CD4-positive, alpha-beta T cell treated with Interleukin-17A for 4 hours (primary cell): ENCODE results near the gene ALDH1A2.

Source experiments
- DNase-seq: peaks from one replicate; pipeline ENCODE4 v3.0.0-alpha.2; 2020; ENCODE audit warnings: mixed read lengths

ALDH1A2 gene

DNA sequence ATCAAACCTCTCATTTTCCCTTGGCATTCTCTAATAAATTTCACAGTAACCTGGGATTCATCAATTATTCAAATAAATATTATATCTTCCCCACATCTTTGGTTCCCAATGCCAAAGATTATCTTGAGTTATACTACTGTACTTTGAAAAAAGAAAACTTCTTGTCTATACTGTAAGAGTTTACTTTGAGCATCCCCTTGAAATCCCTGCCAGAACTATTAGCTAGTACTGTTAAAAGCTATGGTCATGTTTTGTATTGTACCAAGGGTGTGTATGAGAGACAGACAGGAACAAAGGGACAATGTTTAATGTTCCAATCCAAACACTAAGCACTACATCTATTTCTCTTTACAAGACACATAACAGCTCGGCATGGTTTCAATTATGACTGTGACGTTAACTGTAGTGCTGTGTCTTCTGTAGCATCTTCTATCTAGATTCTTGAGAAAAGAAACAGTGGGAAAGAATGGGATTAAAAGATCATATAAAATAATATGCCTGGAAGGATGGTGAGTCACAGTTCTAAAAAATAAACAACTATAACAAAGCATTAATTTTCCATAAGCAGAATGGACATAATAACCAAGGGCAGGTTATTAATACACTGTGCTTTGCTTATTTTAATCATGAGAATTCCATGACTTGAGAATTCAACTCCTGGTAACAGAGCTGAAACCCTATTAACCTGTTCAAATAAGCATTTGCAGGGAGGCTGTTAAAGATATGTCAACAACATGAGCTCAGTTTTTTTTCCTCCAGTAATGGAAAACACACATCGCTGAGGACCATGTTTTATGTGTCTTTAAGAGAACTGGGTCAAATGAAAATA lies 71.1 kb downstream of the ALDH1A2 start:
- no peak for DNase-seq

DNA sequence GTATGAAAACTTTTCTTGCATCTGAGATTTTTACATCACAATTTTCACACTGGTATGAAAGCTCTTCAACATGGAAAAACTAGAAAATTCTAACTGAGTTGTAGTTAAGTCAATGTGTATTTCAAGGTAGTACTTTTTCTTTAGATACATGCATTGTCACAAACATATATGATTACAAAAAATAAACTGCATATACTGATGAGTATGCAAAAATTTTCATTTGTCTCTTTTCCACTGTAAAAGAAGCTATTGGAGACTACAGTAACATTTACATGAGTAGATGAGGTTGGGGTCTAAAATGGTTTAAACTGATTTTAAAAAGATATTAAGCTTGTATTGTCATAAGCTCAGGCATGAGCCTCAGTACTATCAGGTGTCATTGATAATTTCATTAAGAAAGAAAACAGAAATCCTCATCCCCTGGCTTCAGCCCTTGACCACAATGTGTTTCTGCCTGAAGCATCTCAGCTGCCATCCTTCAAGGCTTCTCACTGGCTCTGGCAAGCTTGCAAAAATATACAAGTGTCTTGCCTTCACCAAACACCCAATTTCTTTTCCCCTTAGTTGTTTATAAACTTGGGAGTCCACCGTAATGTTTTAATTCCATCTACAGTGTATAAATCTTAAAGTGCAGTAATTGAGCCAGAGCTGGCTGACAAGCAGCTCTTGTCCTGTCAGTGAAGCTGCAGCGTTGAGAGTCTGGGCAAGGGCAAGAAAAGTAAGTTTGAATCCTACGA lies 71.9 kb downstream of the ALDH1A2 start:
- no peak for DNase-seq

DNA sequence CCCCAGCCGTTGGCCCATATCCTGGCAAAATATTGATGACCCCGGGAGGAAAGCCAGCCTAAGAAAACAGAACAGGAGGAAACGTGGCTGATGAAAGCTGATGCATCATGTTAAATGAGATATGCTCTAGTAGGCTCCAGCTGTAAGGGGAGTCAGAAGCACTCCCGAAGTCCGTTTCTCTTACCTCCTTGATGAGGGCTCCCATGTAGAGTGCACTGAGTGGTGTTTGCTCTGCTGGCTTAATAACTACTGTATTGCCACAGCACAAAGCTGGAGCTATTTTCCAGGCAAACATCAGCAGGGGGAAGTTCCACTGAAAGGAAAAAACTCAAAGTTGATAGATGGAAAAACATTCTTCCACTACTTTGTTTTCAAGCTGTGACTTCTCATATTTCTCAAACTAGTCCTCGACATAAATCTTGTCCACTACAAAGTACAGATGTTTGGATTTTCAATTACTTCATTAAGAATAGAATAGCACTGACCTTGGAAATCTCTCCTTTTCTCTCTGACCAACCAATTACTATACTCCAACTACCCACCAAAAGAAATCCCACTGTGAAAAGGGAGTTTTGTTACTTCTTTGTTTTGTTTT lies 72.7 kb downstream of the ALDH1A2 start:
- DNase-seq = no peak

DNA sequence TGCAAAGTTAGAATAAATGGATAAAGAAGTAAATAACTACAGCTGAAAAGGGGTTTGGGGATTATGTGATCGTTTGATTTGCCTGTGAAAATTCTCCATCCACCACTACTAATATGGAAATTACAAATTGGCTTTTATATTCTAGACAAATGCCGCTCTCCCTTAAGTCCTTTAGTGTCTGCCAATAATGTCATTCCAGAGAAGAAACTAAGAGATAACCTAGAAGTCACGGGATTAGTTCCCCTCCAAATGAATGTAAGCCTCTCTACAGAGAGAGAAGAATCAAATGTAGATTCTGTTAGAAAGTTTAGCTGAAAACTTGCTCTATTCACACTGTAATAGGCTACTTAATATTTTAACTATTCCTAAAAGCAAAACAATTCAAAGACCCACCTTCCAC lies 92.0 kb downstream of the ALDH1A2 start:
- DNase-seq = no peak

DNA sequence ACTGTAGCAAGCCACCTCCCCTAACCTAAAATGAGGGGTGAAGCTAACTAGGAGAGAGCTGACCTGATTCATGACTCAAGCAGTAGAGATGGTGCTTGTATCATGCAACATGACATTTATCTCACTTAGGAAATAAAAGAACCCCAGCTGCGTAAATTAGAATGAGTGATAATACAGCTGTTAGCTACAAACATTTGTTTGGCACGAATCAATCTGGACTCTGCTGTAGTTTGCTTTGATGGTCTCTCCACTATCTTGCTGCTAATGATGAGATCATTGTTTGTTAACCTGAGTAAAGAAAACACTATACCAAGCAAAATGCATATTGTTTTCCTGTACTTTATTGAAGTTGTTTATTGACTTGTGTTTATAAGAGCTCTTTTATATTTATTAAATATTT lies 92.6 kb downstream of the ALDH1A2 start:
- DNase-seq = no peak

DNA sequence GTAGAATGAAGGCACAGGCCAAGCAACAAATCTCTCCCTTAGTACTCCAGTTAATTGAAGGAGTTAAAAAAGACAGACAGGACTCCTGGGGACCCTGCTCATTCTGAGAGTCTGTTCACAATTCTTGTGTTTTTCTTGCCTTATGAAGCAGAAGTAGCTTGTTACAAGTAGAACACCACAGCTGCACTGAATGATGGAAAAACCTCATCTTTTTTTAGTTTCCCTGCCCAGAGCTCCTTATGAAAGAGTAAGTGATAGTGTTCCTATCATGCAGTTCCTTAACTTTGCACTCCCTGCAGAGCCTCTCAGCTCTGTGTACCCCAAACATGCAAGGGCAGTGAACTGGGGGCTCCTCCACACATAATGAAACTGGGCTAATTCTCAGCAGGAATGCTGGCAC lies 95.5 kb downstream of the ALDH1A2 start:
- no peak for DNase-seq

DNA sequence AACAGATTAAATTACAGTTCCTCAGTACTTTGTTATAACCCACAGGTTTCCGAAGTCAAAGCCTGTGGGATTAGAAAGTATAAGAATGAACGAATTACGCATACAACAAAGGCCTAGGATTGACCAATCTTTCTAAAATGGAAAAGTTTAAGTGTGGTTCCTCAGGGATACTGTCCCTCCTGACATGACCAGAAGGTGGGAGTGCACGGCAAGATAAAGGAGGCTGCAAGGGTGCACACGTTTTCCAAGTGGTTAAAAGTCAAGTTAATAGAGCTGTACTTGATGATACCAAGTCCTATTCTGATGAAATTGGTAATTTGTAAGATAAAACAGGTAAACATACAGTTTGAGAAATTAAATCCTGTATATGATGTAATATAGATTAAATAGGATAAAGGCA lies 96.2 kb downstream of the ALDH1A2 start:
- DNase-seq = no peak

DNA sequence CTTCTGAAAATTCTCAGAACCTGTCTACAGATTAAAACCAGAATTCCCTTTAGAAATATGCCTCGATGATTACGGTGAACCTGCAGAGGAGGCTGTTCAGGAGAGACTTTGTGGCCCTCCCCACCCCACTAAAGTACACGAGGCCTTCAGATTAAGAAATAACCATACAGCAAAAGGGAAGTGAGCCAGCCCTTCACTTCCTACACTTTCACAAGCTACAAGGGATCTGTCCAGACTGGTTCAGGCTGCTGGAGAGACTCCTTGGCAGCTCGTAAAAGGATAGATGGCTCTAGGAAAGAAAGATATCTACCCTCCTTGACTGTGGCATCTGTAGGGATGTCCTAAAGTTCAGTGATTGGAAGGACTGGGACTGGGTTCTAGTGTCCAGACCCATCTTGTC lies 102.6 kb downstream of the ALDH1A2 start:
- no peak for DNase-seq

DNA sequence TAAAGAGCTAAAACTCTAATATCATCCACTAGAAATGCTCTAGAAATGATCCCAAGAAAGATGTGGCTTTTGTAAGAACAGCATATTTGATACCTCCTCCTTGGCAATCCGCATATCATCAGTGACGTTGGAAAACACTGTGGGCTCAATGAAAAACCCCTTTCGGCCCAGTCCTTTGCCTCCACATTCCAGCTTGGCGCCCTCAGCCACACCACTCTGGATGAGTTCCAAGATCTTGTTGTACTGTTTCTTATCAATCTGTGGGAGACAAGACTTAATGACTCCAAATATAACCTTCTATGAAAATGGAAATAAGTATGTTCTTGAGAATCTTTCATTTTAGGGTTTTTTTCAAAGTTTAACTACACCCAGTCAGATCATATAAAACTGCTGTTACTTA lies 103.6 kb downstream of the ALDH1A2 start:
- no peak for DNase-seq

DNA sequence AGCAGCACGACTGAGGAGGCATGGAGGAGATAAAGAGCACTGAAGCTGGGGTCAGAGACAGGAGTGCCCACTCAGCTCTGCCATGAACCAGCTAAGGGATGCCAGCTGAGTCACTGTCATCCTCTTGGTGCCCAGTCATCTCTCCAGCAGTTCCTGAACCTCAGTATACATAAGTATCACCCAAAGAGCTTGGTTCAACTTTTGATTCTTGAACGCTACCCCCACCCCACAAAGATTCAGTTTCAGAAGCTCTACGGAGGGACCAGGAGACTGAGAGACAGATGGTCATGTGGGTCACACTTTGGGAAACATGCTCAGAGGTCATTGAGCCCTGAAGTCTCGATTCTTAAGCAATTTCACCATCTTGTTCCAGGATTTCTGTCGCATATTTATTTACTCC lies 108.4 kb downstream of the ALDH1A2 start:
- no peak for DNase-seq

DNA sequence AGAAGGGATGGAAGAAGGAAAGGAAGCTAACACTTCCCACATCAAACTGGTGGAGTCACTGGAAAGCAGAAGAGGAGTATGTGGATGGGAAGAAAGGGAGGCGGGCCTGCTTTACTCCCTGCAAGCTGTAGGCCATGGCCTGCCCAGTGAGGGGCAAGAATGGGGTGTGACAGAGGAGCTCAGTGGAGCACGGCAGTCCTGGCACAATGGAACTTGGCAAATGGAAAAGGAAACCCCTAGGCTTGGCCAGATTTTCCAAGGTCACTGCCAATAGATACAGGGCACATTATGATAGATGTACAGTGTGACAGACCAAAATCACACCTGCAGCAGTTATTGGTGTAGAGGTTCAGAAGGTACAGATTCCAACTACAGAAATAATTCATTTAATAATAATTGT lies 111.6 kb downstream of the ALDH1A2 start:
- DNase-seq = no peak

DNA sequence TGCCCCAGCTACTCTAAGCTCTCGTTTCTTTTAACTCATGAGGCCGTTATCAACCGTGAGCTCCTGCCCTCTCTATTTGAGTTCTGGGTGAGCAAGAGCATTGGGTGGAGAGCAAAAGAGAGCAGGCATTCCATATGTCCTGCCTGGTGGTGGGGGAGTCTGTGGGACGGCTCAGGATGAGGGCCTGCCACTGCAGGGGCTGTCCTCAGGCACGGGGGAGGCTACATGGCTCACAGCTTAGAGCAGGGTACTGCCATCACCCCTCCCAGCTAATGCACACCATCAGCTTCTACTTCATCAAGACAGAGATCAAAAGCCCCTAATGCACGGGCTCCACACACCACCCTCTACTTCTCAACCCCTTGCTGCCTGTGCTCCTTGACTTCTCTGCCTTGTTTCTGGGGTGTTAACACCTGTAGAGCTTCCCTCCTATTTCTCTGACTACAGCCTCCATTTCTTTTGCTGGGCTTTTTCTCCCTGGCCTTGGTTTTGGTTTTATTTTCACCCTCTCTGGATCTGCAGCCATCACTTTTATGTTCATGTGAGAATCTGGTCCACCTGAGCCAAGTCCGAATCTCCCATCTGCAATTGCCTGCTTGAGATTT lies 114.1 kb downstream of the ALDH1A2 start:
- DNase-seq = no peak

DNA sequence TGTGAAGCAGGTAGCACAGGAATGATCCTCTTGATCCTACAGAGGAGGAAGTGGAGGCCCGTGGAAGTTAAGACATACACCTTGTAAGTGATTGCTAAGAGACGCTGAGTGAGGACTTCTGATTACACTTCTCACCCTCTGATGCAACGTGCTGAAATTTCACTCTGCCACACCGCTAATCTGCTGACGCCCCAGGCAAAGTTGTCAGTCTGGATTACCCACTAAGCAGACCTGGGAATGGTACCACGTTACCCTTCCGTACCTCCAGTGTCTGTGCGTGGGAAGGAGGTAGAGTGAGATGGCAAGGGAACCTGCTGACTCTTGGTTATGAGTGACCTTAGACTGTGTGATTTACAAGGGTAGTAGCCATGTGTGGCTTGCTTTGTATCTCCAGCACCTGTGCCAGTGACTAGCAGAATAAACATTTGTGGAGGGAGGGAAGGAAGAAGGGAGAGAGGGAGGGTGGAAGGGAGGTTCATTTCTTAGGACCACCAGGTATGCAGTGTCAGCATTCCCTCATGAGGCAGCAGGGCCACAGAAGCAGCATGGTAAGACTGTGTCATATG lies 115.0 kb downstream of the ALDH1A2 start:
- DNase-seq = no peak

DNA sequence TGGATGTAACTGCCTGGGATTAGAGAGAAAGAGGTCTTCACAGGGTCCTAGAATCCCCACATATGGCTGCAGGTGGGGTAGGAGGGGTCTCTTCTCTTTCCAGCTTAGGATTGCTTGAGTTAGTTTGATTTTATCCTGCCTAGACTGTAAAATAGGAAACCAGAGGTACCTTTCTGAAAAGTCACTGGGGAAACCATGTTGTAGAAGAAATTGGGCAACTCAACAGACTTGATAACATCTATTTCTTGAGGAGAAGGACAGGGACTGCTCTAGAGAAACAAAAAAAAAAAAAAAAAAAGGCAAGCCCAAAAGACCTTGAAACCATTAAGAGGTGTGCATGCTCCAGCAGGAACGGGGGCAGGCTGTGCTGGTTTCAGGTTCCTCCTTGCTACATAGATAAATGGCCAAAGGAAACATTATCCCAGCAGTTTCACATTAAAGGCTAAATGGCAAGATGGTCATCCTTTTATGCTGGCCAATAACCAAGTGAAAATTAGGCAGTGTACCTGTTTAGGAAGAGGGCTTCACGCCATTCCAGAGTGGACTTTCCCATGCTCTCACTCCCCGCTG lies 116.1 kb downstream of the ALDH1A2 start:
- DNase-seq = no peak

DNA sequence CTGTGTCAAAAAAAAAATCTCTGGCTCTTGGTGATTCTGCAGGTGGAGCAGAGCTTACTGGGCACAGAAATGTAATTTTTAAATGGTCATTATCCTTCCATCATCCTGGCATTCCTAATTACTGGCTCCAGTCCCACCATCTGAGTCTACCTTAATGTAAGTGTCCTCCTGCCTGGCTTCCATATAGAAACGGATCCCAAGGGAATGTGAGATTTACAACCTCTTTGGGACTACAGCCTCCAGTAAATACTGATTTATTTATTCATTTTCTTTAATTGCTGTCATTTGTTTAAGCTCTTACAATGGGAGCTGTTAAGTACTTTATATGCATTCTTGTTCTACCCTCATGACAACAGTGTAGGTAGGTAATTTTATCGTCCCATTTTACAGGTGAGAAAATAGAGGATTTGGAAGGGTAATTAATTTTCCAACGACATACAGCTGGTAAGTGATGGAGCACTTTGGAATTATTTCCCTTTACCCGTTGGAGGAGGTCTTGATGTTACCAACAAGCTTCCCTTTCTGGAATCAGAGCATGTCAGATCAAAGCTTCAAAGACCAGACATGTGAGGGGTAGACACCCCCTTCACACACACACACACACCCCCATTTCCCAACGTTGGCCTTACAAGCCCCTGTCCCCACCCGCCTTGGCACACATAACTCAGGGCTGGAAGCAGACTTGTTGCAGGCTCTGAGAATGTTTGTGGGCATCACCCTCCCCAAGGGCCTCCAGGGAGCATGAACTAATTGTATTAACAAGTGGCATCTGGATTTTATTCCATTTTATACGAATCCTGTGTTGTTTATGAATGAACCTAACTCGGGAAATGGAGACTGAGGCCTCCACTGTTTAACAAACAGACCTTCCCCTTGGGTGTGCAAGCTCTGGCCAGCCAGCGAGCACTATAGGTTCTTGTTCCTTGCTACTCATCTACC lies 116.9 kb downstream of the ALDH1A2 start:
- no peak for DNase-seq

DNA sequence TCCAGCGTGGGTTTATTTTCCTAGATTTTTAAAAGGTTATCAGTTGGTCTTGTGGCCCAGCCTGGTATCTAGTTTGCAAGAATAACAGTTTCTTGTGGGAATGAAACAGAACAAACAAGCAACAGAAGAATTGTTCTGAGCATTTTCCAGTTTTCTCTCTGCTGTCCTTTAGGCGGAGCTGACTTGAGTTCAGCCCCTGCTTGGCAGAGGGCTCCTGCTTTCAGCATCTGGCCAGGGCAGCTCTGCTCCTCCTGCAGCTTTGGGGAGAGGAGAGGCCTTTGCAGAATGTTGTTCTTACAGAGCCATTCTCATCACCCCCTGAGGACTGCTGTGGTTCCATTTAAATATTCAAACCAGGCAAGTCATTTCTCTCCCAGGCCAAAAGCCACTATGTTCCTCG lies 117.7 kb downstream of the ALDH1A2 start:
- DNase-seq = no peak

DNA sequence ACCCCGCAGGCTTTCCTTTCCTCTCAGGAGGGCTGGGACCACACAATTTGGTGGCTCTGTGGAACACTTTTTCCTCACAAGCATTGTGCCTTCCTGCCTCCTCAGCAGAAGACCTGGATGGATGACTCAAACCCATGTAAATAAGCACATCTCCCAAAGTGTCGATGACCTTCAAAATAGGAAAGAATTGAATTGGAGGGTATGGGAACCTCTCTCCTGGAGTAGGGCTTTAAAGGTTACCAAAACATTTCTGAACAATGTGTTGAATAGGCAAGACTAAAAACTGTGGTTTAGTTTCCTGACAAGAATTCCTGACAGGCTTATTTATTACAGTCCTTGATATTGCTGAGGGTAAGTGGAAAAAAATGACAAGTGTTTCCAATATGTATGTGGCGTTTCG lies 118.2 kb downstream of the ALDH1A2 start:
- DNase-seq = no peak

DNA sequence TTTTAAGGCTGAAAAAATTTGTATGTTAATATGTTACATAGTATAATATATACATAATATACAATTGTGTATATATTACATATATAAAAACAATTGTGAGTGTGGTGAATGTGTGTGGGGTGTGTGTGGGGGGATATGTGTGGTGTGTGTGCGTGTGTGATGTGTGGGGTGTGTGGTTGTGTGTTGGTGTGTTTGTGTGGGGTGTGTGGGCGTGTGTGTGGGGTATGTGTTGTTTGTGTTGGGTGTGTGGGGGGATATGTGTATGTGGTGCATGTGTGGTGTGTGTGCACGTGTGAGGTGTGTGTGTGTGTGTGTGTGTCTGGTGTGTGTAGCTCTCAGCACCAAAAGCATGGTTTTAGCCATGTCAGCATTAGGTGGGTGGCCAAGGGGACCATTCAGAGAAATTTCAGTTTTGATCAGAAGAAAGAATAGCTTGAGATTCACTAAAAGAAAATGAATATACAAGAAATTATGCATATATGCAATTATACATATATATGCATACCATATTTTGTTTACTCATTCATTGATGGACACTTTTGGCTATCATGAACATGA lies 118.9 kb downstream of the ALDH1A2 start:
- DNase-seq = no peak

DNA sequence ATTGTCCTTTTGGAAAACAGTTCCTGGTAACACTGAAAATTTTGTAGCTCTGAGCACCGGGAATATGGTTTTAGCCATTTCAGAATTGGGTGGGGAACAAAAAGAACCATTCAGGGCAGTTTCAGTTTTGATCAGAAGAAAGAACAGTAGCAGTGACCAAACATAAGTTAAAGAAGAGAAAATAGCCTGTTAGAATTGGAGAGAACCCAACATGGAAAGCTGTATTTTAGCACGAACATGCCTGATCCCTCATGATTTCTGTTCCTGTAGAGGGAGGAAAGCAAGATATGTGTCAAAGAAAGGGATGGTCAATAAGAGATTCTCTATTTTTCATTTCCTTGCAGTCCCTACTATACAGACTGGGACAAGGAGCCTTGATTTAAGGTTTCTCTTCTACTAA lies 119.9 kb downstream of the ALDH1A2 start:
- no peak for DNase-seq

DNA sequence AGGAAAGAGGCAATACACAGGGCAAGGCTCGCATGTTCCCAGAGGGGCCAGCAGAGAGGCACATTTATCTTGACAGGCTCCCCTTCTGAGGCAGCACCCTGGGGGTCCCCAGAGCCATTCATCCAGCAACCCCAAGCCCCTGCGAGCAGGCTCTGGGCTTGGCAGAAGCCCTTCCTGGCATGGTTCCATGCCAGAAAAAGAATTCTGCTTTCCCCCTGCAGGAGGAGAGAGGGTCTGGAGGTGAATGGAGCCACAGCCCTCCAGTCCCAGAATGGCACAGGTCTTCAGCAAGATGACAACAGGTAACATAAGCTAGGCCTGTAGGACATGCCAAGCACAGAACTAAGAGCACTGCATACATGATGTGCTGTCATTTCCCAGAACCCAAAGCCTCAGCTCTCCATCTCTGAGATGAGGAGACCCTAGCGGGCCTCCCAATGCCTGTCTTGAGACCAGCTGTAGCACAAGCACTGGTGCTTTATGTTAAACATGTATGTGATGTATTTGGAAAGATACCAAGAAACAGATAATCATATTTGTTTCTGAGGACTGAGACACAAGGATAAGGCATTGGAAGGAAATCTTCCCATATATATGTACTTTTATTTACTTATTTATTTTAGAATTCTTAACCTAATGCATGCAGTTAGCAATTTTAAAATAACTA lies 121.6 kb downstream of the ALDH1A2 start:
- no peak for DNase-seq

DNA sequence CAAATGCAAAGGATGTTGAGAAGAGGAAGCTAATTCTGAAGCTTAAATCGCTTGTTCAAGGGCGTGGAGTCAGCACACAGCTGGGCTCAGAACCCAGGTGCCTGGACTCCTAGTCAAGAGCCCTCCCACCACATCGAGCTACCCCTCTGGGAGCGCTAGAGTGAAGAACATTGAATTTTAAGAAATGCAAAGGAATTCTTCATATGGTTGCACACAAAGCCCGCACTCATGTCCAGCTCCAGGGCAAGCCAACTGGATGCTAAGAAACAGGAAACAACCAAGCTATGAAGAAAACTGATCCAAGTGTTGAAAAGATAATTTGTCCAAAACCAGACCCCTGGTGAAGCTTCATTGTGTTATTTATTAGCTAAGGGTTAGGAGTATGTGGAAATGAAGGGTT lies 122.3 kb downstream of the ALDH1A2 start:
- DNase-seq = no peak
